ENCODE measurements around the gene LIPC.

The LIPC gene

GRCh38 chr15:58588096-58588495, 156.3 kb downstream of the LIPC start:
- TF ChIP-seq EZH2 (IDR thresholded peaks at IDR 0.05; ENCODE audit: borderline replicate concordance, low read depth, low read length, severe bottlenecking) (no peak), CTCF (IDR thresholded peaks at IDR 0.05; ENCODE audit: borderline replicate concordance, extremely low read depth, low read length, poor library complexity, severe bottlenecking) (no peak)
- Histone ChIP-seq H3K79me2 (ENCODE audit: insufficient read depth, low read length) (no peaks in the 10 kb centered on the region), H3K27ac (ENCODE audit: low read length) (no peak overlapping the region), H3K4me3 (ENCODE audit: low read depth in 1 of 2, low read length in 2 of 2) (no peak overlapping the region), H3K4me2 (ENCODE audit: insufficient read depth, low read length) (no peak overlapping the region), H2AFZ (ENCODE audit: low read depth, low read length) (no peak overlapping the region), H3K9ac (ENCODE audit: low read depth, low read length) (no peak overlapping the region), H3K4me1 (ENCODE audit: insufficient read depth, low read length) (peaks cover 14% of the 10 kb centered on the region), H3K27me3 (ENCODE audit: insufficient read depth, low read length, poor library complexity) (no peaks in the 10 kb centered on the region), H3K36me3 (ENCODE audit: insufficient read depth, low read length) (no peaks in the 10 kb centered on the region), H3K9me3 (ENCODE audit: insufficient read depth, low read length, severe bottlenecking) (peaks cover 5% of the 10 kb centered on the region), H4K20me1 (ENCODE audit: insufficient read depth, low read length) (no peaks in the 10 kb centered on the region)
- DNase-seq (no peak), ATAC-seq (ENCODE audit: insufficient read depth, low read depth) (no peak)

GRCh38 chr15:58589047-58589446, 157.3 kb downstream of the LIPC start:
- no peak overlapping the region for H3K4me2 ChIP-seq (ENCODE audit: insufficient read depth, low read length)
- H3K9me3 ChIP-seq (ENCODE audit: insufficient read depth, low read length, severe bottlenecking): no peaks in the 10 kb centered on the region
- DNase-seq (no peak), ATAC-seq (ENCODE audit: insufficient read depth, low read depth) (no peak)
- no peak overlapping the region for H3K27ac ChIP-seq (ENCODE audit: low read length)
- peaks cover 5% of the 10 kb centered on the region; the same call in 1 of the 2 replicates for H3K36me3 ChIP-seq (ENCODE audit: insufficient read depth, low read length)
- H3K4me1 ChIP-seq (ENCODE audit: insufficient read depth, low read length): peaks cover 14% of the 10 kb centered on the region
- H3K4me3 ChIP-seq (ENCODE audit: low read depth in 1 of 2, low read length in 2 of 2): no peak overlapping the region
- no peaks in the 10 kb centered on the region for H3K27me3 ChIP-seq (ENCODE audit: insufficient read depth, low read length, poor library complexity)
- no peaks in the 10 kb centered on the region for H3K79me2 ChIP-seq (ENCODE audit: insufficient read depth, low read length)
- no peak overlapping the region for H2AFZ ChIP-seq (ENCODE audit: low read depth, low read length)
- TF ChIP-seq EZH2 (IDR thresholded peaks at IDR 0.05; ENCODE audit: borderline replicate concordance, low read depth, low read length, severe bottlenecking) (no peak), CTCF (IDR thresholded peaks at IDR 0.05; ENCODE audit: borderline replicate concordance, extremely low read depth, low read length, poor library complexity, severe bottlenecking) (no peak)
- no peaks in the 10 kb centered on the region for H4K20me1 ChIP-seq (ENCODE audit: insufficient read depth, low read length)
- H3K9ac ChIP-seq (ENCODE audit: low read depth, low read length): no peak overlapping the region

- ATAC-seq (ENCODE audit: insufficient read depth, low read depth) (no peak), DNase-seq (no peak)
- TF ChIP-seq EZH2 (IDR thresholded peaks at IDR 0.05; ENCODE audit: borderline replicate concordance, low read depth, low read length, severe bottlenecking) (no peak), CTCF (IDR thresholded peaks at IDR 0.05; ENCODE audit: borderline replicate concordance, extremely low read depth, low read length, poor library complexity, severe bottlenecking) (no peak)
- Histone ChIP-seq H3K27ac (ENCODE audit: low read length) (no peak overlapping the region), H4K20me1 (ENCODE audit: insufficient read depth, low read length) (no peaks in the 10 kb centered on the region), H2AFZ (ENCODE audit: low read depth, low read length) (no peak overlapping the region), H3K79me2 (ENCODE audit: insufficient read depth, low read length) (no peaks in the 10 kb centered on the region), H3K4me1 (ENCODE audit: insufficient read depth, low read length) (peaks cover 14% of the 10 kb centered on the region), H3K9ac (ENCODE audit: low read depth, low read length) (no peak overlapping the region), H3K27me3 (ENCODE audit: insufficient read depth, low read length, poor library complexity) (no peaks in the 10 kb centered on the region), H3K9me3 (ENCODE audit: insufficient read depth, low read length, severe bottlenecking) (no peaks in the 10 kb centered on the region), H3K36me3 (ENCODE audit: insufficient read depth, low read length) (peaks cover 5% of the 10 kb centered on the region; the same call in 1 of the 2 replicates), H3K4me3 (ENCODE audit: low read depth in 1 of 2, low read length in 2 of 2) (no peak overlapping the region), H3K4me2 (ENCODE audit: insufficient read depth, low read length) (no peak overlapping the region)
Measured at GRCh38 chr15:58590236-58590635, 158.4 kb downstream of the LIPC start.

DNA sequence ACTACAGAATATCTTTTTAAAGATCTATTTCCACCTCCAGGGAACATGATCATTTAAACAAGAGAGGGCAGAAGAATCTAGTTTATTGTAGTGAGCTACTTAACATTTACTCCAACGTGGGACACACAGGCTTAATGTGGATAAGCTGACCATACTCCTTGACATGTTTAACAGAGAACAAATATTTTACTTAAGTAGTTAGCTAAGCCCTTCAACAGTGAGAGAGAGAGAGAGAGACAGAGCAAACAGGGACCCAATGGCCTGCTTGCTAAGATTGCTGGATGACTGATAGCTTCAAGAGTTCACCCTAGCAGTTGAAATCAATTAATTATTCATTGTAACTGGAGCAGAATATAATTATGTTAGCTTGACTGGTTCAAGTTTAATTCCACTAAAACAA, 159.1 kb downstream of the LIPC start:
- H3K4me3 ChIP-seq (ENCODE audit: low read depth in 1 of 2, low read length in 2 of 2): no peak overlapping the region
- H3K79me2 ChIP-seq (ENCODE audit: insufficient read depth, low read length): no peaks in the 10 kb centered on the region
- H3K36me3 ChIP-seq (ENCODE audit: insufficient read depth, low read length): peaks cover 10% of the 10 kb centered on the region; the same call in 1 of the 2 replicates
- TF ChIP-seq CTCF (IDR thresholded peaks at IDR 0.05; ENCODE audit: borderline replicate concordance, extremely low read depth, low read length, poor library complexity, severe bottlenecking) (no peak), EZH2 (IDR thresholded peaks at IDR 0.05; ENCODE audit: borderline replicate concordance, low read depth, low read length, severe bottlenecking) (no peak)
- H3K9ac ChIP-seq (ENCODE audit: low read depth, low read length): no peak overlapping the region
- no peak overlapping the region for H2AFZ ChIP-seq (ENCODE audit: low read depth, low read length)
- no peak overlapping the region for H3K27ac ChIP-seq (ENCODE audit: low read length)
- H3K9me3 ChIP-seq (ENCODE audit: insufficient read depth, low read length, severe bottlenecking): no peaks in the 10 kb centered on the region
- no peak for DNase-seq
- ATAC-seq (ENCODE audit: insufficient read depth, low read depth): no peak
- H3K27me3 ChIP-seq (ENCODE audit: insufficient read depth, low read length, poor library complexity): no peaks in the 10 kb centered on the region
- H3K4me1 ChIP-seq (ENCODE audit: insufficient read depth, low read length): peaks cover 7% of the 10 kb centered on the region
- H3K4me2 ChIP-seq (ENCODE audit: insufficient read depth, low read length): no peak overlapping the region
- no peaks in the 10 kb centered on the region for H4K20me1 ChIP-seq (ENCODE audit: insufficient read depth, low read length)

Data from DND-41 (cell line).